ENCODE results near the gene E2F8.

Gene E2F8

DNA sequence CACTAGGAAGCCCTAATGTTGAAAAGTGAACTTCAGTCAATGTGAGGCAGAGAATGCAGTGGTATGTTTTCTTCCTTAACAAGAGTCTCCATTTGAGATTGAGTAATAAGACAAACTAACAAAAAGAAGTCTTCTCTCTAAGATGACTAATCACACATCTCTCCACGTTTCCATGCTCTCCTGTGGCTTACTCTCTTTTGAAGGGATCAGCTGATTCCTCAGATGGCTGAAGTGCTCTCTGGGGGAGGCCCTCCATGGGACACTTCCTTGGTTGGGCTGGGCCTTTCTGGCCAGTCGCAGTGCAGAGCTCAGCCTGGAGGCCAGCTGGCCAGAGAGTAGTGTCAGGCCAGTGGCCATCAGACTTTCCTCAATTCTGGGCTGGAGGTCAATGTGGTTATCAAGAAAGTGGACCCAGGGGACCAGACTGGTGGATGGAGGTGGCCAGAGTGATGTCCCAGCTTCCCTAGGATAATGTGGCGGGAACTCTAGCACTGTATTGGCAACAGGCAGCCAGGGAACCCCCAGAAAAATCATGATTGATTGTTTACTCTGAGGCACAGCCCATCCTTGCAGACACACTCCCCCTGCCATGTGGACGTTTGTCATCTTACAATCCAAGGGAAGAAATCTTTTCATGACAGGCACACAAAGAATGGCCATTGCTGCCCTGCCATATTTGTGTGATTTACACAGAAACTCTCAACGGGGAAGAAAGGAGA is 53.5 kb downstream of the E2F8 start:
- peak; percentile 17 for DNase-seq (ENCODE audit: low spot score)

DNA sequence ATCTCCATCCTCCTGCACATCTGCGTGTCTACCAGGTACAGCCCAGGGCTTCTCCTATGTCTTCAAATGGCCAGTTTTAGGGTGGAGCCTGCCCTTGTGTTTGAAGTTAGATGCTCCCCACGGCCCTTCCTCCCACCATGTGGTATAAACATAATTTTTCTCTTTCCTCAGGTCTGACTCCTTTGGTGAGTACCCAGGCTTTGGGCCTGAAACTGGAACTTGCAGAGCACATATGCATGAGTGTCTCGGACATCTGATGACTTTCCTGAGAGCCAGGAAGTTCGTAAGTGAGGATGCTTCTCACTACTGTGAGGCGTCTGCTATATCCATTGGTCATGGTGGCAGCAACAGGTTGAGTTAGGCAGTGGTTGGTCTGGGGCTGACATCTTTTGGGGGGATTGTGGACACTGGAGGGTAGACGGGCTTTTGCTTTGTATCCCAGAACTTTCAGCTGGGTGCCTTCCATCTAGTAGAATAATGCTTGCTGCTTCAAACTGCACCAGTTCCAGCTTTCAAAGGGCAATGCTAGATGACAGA is 55.2 kb downstream of the E2F8 start:
- DNase-seq (ENCODE audit: low spot score), result no peak

DNA sequence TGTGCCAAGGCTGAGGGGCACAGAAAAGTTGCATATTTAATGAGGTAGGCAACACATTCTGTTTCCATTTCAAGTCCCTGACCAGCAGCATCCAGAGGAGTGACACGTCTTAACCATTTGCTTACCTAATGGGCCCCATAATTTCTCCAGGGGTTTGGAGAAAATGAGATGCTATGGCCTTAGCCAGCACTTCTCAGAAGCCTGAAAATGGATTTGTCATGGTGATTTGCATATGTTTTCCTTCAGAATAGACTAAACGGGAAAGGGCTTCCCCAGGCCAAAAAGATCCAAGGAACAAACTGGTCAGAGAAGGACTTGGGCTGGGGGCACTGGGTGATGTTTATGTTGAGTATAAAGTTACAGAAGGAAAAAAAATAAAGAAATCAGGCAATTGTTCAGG is 55.7 kb downstream of the E2F8 start:
- no peak for DNase-seq (ENCODE audit: low spot score)

DNA sequence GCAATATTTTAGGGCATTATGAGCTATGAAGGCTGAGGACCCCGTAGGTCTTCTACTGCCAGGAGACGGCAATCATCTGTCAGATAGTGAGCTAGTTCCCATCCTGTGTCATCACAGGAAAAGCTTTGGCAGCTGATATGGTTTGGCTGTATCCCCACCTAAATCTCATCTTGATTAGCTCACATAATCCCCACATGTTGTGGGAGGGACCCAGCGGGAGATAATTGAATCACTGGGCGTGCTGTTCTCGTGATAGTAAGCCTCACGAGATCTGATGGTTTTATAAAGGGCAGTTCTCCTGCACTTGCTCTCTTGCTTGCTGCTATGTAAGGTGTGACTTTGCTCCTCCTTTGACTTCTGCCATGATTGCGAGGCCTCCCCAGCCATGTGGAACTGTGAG is 57.1 kb downstream of the E2F8 start:
- no peak for DNase-seq (ENCODE audit: low spot score)

DNA sequence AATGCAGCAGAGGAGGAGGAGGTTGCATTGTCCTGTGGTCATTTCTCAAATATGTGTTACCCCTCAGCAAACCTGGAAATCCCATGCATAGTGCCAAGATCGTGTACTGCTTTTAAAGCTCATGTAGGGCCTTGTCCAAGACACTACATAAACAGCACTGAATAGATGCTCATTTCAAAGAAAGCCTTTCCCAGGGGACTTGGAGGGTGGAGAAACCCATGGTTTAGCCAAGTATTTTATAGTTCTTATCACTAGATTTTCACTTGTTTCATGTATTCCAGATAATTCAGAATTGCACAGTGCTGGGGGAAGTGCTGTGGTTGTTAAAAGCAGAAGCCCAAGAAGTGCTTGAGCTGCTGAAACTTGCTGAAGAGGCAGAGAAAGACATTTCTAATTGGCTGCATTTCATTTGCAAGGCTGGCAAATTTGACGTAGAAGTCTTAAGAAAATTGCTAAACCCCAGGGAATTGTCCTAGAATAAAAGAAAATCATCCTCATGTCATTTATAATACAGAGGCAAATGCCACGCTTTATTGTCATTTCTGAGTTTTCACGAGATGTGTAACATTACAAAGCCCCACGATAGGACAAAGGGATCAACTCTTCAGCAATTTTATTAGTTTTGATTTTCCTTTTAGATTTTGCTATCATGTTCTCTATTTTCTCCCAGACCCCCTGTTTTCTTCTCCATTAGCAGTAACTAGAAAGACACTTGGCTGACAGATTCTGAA is 59.0 kb downstream of the E2F8 start:
- no peak for DNase-seq (ENCODE audit: low spot score)

DNA sequence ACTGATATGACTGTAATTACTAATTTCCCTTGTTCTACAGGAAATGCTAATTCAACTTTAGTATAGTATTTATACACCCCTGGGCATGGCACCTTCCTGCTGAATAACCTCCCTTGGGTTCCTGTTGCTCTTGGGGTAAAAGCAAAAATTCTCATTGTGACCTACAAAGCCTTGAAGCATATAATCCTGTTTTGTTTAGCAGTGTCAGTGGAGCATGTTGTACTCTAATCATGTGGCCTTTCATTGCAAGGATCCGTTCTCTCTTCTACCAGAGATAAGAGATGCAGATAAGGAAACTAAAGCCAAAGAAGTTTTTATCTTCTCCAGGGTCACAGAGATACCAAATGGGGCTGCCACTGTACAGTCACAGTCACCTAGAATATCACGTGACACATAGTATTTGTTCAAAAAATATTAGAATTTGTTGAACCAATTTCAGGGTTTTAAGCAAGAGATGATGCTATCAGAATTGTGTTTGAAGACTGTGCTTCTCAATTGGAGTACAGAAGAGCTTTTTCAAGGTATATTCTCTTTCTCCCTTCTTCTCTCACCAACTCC is 64.0 kb downstream of the E2F8 start:
- no peak for DNase-seq (ENCODE audit: low spot score)

Data from hepatic stellate cell (primary cell).